Stimulated activated CD4-positive, alpha-beta T cell treated with anti-CD3 and anti-CD28 coated beads, Interleukin-15, amount 100 ng/mL, for 24 hours (primary cell): Measurements from ENCODE around the gene COG7.

Experiments
- DNase-seq: peaks from one replicate; pipeline ENCODE4 v3.0.0-alpha.2; 2020

The COG7 gene

DNA sequence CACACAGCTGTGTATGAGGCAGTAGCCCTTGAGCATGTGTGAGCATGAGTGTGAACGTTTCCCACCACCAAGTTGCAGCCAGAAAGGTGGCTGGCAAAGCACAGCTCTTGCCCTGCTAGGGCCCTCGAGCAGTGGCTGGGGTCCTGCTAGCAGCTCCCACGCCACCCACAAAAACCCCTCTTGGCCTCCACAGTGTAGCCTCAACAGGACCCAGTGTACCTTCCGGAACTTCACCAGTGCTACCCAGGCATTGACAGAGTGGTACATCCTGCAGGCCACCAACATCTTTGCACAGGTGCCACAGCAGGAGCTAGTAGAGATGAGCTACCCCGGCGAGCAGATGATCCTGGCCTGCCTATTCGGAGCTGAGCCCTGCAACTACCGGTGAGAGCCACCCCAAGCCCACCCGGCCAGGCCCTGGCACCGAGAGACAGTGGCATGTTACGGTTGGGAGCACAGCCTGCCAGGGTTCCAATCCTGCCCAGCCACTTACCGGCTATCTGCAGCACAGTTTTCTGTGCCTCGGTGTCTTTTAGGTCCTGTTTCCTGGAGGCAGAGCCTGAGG lies 97.8 kb downstream of the COG7 start:
- DNase-seq, result no peak

DNA sequence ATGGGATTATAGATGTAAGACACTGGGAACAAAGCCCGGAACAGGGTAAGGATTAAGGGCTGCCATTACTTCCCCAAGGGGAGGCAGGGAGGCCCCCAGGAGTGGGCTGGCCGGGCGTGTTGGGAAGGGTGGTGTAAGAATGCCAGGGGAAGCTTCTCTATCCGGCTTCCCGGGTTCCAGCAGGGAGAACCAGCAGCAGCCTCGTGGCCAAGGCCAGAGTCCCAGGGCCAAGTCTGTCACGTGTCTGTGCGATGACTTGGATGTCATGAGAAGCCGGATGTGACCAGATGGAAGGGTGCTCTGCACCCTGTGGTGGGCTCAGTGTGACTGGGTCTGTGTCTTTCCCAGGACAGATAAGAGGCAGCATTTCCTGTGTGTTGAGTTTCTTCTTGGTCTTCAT lies 98.7 kb downstream of the COG7 start:
- no peak for DNase-seq

DNA sequence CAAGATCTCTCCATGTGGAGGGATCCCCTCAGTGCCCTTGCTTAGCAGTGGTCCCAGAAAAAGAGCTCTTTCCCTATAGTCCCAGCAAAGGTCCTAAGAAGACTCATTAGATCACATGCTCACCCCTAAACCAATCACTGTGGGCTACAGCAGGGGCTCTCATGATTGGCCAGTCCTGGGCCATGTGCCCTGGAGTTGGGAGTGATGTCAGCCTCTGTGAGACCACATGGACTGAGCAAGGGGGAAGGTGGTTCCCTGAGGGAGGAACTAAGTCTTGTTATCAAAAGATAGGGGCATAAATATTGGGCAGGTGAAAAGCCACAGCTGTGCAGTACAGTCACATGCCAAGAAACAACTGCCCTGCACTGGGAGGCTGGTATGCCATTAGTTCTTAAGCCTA lies 99.5 kb downstream of the COG7 start:
- DNase-seq, result no peak

DNA sequence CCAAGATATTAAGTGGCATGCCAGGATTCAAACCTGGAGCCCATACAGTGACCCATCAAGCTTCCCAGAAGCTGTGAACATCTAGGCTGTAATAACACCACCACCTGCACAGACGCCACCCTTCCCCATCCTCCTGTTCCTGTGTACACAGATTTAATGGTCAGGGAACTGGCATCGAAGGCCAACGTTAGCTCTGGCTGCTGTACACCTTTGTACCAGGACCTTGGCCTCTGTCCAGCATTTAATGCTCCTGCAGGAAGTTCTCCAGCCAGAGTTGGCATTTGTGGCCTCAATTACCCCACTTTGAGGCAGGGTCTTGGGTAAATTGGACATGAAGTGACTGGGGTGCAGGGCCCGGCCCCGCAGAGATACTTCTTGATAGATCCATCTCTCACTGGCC lies 101.6 kb downstream of the COG7 start:
- DNase-seq, result no peak

DNA sequence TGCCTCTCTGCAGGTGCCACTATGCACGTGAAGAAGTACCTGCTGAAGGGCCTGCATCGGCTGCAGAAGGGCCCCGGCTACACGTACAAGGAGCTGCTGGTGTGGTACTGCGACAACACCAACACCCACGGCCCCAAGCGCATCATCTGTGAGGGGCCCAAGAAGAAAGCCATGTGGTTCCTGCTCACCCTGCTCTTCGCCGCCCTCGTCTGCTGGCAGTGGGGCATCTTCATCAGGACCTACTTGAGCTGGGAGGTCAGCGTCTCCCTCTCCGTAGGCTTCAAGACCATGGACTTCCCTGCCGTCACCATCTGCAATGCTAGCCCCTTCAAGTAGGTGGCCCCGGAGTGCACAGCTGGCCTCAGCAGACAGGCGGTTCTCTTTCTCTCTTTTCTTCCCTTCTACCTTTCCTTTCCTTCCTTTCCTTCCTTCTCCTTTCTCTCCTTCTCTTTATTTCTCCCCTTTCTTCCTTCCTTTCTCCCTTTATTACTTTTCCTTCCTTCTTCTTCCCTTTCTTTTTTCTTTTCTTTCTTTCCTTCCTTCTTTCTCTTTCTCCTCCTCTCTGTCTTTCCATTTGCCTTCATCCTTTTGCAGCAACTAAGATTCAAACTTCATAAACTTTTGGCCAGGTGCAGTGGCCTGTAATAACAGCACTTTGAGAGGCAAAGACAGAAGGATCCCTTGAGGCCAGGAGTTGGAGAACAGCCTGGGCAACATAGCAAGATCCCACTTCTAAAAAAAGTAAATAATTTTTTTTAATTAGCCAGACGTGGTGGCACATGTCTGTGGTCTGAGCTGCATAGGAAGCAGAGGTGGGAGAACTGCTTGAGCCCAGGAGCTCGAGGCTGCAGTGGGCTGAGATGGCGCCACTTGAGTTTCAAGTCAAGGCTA lies 104.2 kb downstream of the COG7 start:
- no peak for DNase-seq

DNA sequence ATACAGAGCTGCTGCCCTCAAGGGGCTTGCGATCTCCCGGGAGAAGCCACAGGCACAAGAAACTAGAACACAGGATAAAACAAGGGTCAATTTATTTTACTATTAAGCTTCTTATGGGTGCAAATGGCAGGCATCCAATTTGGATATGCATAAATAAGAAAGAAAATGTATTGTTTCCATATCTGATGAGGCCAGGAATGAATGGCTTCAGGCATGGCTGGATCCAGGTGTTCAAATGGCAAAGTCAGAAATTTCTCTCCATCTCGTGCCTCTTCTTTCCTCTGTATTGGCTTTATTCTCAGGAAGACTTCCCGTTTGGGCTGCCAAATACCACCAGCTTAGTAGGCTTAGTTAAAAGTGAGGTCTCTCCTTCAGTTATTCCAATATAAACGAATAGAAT lies 107.8 kb downstream of the COG7 start:
- no peak for DNase-seq

GRCh38 chr16:23343643-23344612 lies 109.1 kb downstream of the COG7 start:
- no peak for DNase-seq

DNA sequence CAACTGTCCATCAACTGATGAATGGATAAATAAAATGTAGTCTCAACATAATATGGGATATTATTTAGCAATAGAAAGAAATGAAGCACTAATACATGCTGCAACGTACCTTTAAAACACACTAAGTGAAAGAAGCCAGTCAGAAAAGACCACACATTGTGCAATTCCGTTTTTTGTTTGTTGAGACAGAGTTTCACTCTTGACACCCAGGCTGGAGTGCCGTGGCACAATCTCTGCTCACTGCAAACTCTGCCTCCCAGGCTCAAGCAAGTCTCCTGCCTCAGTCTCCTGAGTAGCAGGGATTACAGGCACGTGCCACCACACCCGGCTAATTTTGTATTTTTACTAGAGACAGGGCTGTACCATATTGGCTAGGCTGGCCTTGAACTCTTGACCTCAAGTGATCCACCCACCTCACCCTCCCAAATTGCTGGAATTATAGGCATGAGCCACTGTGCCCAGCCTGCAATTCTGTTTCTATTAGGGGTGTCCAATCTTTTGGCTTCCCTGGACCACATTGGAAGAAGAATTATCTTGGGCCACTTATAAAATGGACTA lies 110.8 kb downstream of the COG7 start:
- DNase-seq, result no peak

- DNase-seq, result no peak
Measured at GRCh38 chr16:23339787-23340186, 113.2 kb downstream of the COG7 start.
